Measurements from ENCODE around the gene MAP3K7. TPM values are rescaled to one million over a fixed set of nuclear protein-coding genes. Genes with fewer than 3 reads are reported as not detected.

Gene MAP3K7
- total and polyA plus RNA-seq, 2 of the 8 experiments (the other 6 are each of a cell fraction or from before 2014, with no cell fraction given): 27.3 to 34.8 TPM

DNA sequence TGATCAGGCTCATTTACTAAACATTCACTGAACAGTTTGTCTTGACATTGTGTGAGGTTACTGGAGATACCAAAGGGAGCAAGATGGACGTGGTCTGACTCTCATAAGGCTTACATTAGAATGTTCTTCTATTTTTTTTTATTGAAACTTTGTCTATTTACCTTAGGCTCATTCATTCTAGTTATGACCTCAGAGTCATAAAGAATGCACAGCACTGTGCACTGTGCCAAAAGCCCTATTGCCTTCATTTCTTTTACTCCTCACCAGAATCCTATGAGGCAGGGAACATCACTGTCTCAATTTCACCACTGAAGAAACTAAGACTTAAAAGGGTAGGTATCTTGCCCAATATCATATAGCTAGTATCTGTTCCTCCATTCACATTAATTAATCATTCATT, 94.5 kb downstream of the MAP3K7 start (continued):
- no peak for TF ChIP-seq POU5F1 (IDR thresholded peaks at IDR 0.05; ENCODE audit: low read depth, low read length)
- no peak for TF ChIP-seq KDM1A (IDR thresholded peaks at IDR 0.05; ENCODE audit: borderline replicate concordance, low read length)
- TF ChIP-seq MAFK (IDR thresholded peaks at IDR 0.05; ENCODE audit: low read depth, low read length): no peak
- no peak for TF ChIP-seq CBX8 (IDR thresholded peaks at IDR 0.05; ENCODE audit: borderline replicate concordance, low read depth, low read length)
- TF ChIP-seq MAX (IDR thresholded peaks at IDR 0.05): no peak

Data from H1 (cell line).